LHCN-M2 (cell line): ENCODE measurements around the gene ARPC4. TPM values are rescaled to one million over a fixed set of nuclear protein-coding genes. Genes with fewer than 3 reads are reported as not detected.
A peak's percentile ranks its signal among the peaks of the same experiment; 100 is the strongest.
"Not testable (repeated sequence)": the region's sequence is repeated elsewhere in the genome, so short reads cannot be mapped to it uniquely, and the experiment has no call there.

Experiments used
- DNase-seq: peaks from one replicate; pipeline ENCODE4 v3.0.0-alpha.2; 2012; ENCODE audit warnings: low read depth
- total RNA-seq: library from RNA; depleted of rRNA; stranded (reverse); fragments of >200 nt; gene quantifications from 2 replicates; pipeline ENCODE4 v1.2.3, GENCODE V29; 2014

ARPC4 gene
- total RNA-seq, 1 experiment from 2014 or later = 310 TPM

- no peak for DNase-seq
Measured at GRCh38 chr3:9818666-9819335, 25.9 kb downstream of the ARPC4 start.

GRCh38 chr3:9820543-9820942 is 27.7 kb downstream of the ARPC4 start:
- DNase-seq = no peak

- peak; percentile 20 for DNase-seq
Measured at GRCh38 chr3:9820946-9821345, 28.1 kb downstream of the ARPC4 start.

GRCh38 chr3:9825451-9826040 is 32.7 kb downstream of the ARPC4 start:
- DNase-seq = no peak

- DNase-seq = peak; percentile 27
Measured at GRCh38 chr3:9826815-9827573, 34.1 kb downstream of the ARPC4 start.

GRCh38 chr3:9828801-9829755 is 36.2 kb downstream of the ARPC4 start:
- DNase-seq = no peak

- DNase-seq = no peak
Measured at GRCh38 chr3:9831253-9831652, 38.4 kb downstream of the ARPC4 start.

- DNase-seq = no peak
Measured at GRCh38 chr3:9833078-9833477, 40.2 kb downstream of the ARPC4 start.

- no peak for DNase-seq
Measured at GRCh38 chr3:9834520-9835380, 41.9 kb downstream of the ARPC4 start.

GRCh38 chr3:9837701-9838582 is 45.1 kb downstream of the ARPC4 start:
- DNase-seq = no peak

GRCh38 chr3:9838856-9839255 is 46.0 kb downstream of the ARPC4 start:
- no peak for DNase-seq

GRCh38 chr3:9841015-9841414 is 48.1 kb downstream of the ARPC4 start:
- DNase-seq = no peak

GRCh38 chr3:9843715-9844438 is 51.0 kb downstream of the ARPC4 start, which contains the start of gene RPUSD3:
Gene RPUSD3 (minus strand): TSS chr3:9844008. CDS start chr3:9843990, 18 bp downstream.
- DNase-seq = peak; percentile 92

GRCh38 chr3:9846231-9846630 is 53.3 kb downstream of the ARPC4 start:
- no peak for DNase-seq

GRCh38 chr3:9846931-9847488 is 54.1 kb downstream of the ARPC4 start:
- no peak for DNase-seq

- not testable (repeated sequence) for DNase-seq
Measured at GRCh38 chr3:9847870-9848269, 55.0 kb downstream of the ARPC4 start.

- DNase-seq = peak; percentile 43
Measured at GRCh38 chr3:9848860-9849259, 56.0 kb downstream of the ARPC4 start.

GRCh38 chr3:9851383-9851782 is 58.5 kb downstream of the ARPC4 start:
- not testable (repeated sequence) for DNase-seq
